H1 (cell line): Measurements from ENCODE around the gene SCAF1. TPM values are rescaled to one million over a fixed set of nuclear protein-coding genes. Genes with fewer than 3 reads are reported as not detected.

Experiments
- BRCA1 ChIP-seq: IDR thresholded peaks from 2 replicates; pipeline ENCODE4 v1.6.1; 2012; ENCODE audit warnings: low read depth, low read length, improper control_type of control experiment
- CTCF ChIP-seq, 3 experiments: IDR thresholded peaks; 1 replicate in 2 of 3; 2 replicates in 1 of 3; pipeline versions ENCODE4 v1.5.1 to v1.6.1; 2011; ENCODE audit warnings: low read length in 3 of 3, mild to moderate bottlenecking in 3 of 3, inconsistent platforms in 2 of 3, low read depth in 1 of 3, moderate library complexity in 1 of 3; ENCODE audit not compliant: insufficient read depth in 1 of 3; ENCODE audit errors: control extremely low read depth in 1 of 3
- RFX5 ChIP-seq: IDR thresholded peaks from 2 replicates; pipeline ENCODE4 v1.6.1; 2011; ENCODE audit warnings: low read depth, low read length, improper control_type of control experiment, borderline replicate concordance
- SUZ12 ChIP-seq: fragments of 200-600 bp; sonication (generic); IDR thresholded peaks from 2 replicates; pipeline ENCODE4 v1.6.1; 2012; ENCODE audit warnings: mild to moderate bottlenecking, inconsistent platforms, low read length, moderate library complexity, mixed read lengths
- polyA plus RNA-seq, 7 experiments: library from polyadenylated mRNA; depleted of rRNA in 3 of 7; stranded (reverse) in 5 of 7; unstranded in 2 of 7; fragments of >200 nt in 5 of 7; fragments of 200-250 nt in 2 of 7; gene quantifications; 1 replicate in 5 of 7; 2 replicates in 1 of 7; 4 replicates in 1 of 7; pipeline versions ENCODE4 v1.2.1 to v1.2.3, GENCODE V29; 2011 to 2013; ENCODE audit warnings: missing spikeins in 2 of 7, mixed read lengths in 2 of 7
- total RNA-seq: library from RNA; stranded (reverse); fragmentation: NEBNext Ultra II Directional; extraction: Animal tissue kit (Norgen Biotek cat#: 25700); gene quantifications from 2 replicates; pipeline ENCODE4 v1.2.1, GENCODE V29; 2021

Gene SCAF1
- total and polyA plus RNA-seq, 2 of the 8 experiments (the other 6 are each of a cell fraction or from before 2014, with no cell fraction given): 9.7 to 81.7 TPM

DNA sequence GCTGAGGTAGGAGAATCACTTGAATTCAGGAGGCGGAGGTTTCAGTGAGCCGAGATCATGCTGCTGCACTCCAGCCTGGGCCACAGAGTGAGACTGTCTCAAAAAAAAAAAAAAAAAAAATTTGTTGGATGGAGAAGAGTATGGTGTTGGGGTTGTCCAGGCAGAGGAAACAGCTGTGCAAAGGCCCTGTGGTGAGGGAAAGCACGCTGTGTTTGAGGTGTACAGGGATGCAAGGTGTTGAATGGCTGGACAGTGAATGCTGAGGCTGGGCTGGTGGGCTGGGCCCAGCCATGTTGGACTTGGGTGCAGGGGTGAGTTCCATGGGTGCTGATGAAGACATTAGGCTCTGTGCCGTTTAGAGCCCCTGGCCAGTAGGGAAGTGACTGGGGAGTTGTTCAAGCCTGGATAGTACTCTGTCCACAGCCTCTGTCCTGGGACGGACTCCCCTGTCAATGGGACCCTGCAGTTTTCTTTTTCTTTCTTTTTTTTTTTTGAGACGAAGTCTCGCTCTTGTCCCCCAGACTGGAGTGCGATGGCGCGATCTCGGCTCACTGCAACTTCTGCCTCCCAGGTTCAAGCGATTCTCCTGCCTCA lies 32.4 kb upstream of the SCAF1 start (continued):
- TF ChIP-seq BRCA1: no peak
- TF ChIP-seq SUZ12: no peak
- no peak for TF ChIP-seq RFX5
- TF ChIP-seq CTCF (IDR thresholded peaks at IDR 0.05; ENCODE audit: control extremely low read depth in 1 of 3, insufficient read depth in 1 of 3, low read depth in 1 of 3, low read length in 3 of 3): no peak
